NT2/D1 (cell line): Measurements from ENCODE around the gene FAIM2.

Experiments used
- SUZ12 ChIP-seq: IDR thresholded peaks from 2 replicates; pipeline ENCODE4 v1.6.1; 2011; ENCODE audit not compliant: insufficient read length, insufficient read depth; ENCODE audit errors: extremely low read depth
- YY1 ChIP-seq: IDR thresholded peaks from 2 replicates; pipeline ENCODE4 v1.6.1; 2011; ENCODE audit not compliant: insufficient read length, insufficient read depth
- ZNF274 ChIP-seq: IDR thresholded peaks from 2 replicates; pipeline ENCODE4 v1.6.1; 2011; ENCODE audit warnings: mild to moderate bottlenecking, low read depth, low read length

GRCh38 chr12:49942512-49942893 lies 38.8 kb upstream of the FAIM2 start:
- TF ChIP-seq YY1 (no peak), SUZ12 (no peak), ZNF274 (no peak)
